OCI-LY1 (cell line): ENCODE data around the gene ST3GAL3.

ENCODE experiments used
- H2AFZ ChIP-seq: fragments of 200-600 bp; sonication (generic), shearing (Covaris generic); 2 replicates; pipeline ENCODE4 v1.6.0; 2014; ENCODE audit warnings: antibody characterized with exemption, mild to moderate bottlenecking, low read length
- H3F3A ChIP-seq: fragments of 200-600 bp; sonication (generic), shearing (Covaris generic); 2 replicates; pipeline ENCODE4 v1.6.0; 2014; ENCODE audit warnings: mild to moderate bottlenecking, antibody characterized with exemption, low read length, moderate library complexity; ENCODE audit not compliant: insufficient read depth
- H3K27ac ChIP-seq: fragments of 200-600 bp; sonication (generic); 2 replicates; pipeline ENCODE4 v1.5.1; 2014; ENCODE audit warnings: low read length, mixed run types, mild to moderate bottlenecking, low read depth; ENCODE audit not compliant: poor library complexity, severe bottlenecking
- H3K27me3 ChIP-seq: fragments of 200-600 bp; sonication (generic); 2 replicates; pipeline ENCODE4 v1.6.0; 2014; ENCODE audit warnings: antibody characterized with exemption, mild to moderate bottlenecking, low read length, moderate library complexity; ENCODE audit not compliant: insufficient read depth
- H3K36me3 ChIP-seq: fragments of 200-600 bp; sonication (generic); 2 replicates; pipeline ENCODE4 v1.6.1; 2014; ENCODE audit warnings: mild to moderate bottlenecking, antibody characterized with exemption, low read length, moderate library complexity, mixed read lengths; ENCODE audit not compliant: insufficient read depth
- H3K4me1 ChIP-seq: fragments of 200-600 bp; sonication (generic); 2 replicates; pipeline ENCODE4 v1.5.1; 2014; ENCODE audit warnings: mild to moderate bottlenecking, low read length, moderate library complexity; ENCODE audit not compliant: insufficient read depth, severe bottlenecking
- H3K4me2 ChIP-seq: fragments of 200-600 bp; sonication (generic), shearing (Covaris generic); 2 replicates; pipeline ENCODE4 v1.6.1; 2014; ENCODE audit warnings: low read length
- H3K4me3 ChIP-seq: fragments of 200-600 bp; sonication (generic); 2 replicates; pipeline ENCODE4 v1.5.1; 2014; ENCODE audit warnings: low read length, low read depth, mild to moderate bottlenecking, mixed read lengths; ENCODE audit not compliant: poor library complexity, severe bottlenecking
- H3K79me2 ChIP-seq: fragments of 200-600 bp; shearing (Covaris generic); 2 replicates; pipeline ENCODE4 v1.6.1; 2016; ENCODE audit warnings: mixed run types, low read length, mixed read lengths; ENCODE audit not compliant: insufficient read depth
- H3K9ac ChIP-seq: fragments of 200-600 bp; sonication (generic), shearing (Covaris generic); 2 replicates; pipeline ENCODE4 v1.6.1; 2014; ENCODE audit warnings: mild to moderate bottlenecking, low read length, mixed read lengths
- H3K9me2 ChIP-seq: fragments of 200-600 bp; sonication (generic), shearing (Covaris generic); 2 replicates; pipeline ENCODE4 v1.6.1; 2014; ENCODE audit warnings: low read depth, mild to moderate bottlenecking, low read length, mixed read lengths
- H3K9me3 ChIP-seq: fragments of 200-600 bp; shearing (Covaris generic); 2 replicates; pipeline ENCODE4 v1.6.1; 2014; ENCODE audit warnings: low read length, mixed read lengths
- H4K20me1 ChIP-seq: fragments of 200-600 bp; sonication (generic), shearing (Covaris generic); 2 replicates; pipeline ENCODE4 v1.6.0; 2016; ENCODE audit warnings: mild to moderate bottlenecking, low read length; ENCODE audit not compliant: insufficient read depth
- EZH2 ChIP-seq: fragments of 200-600 bp; sonication (generic), shearing (Covaris generic); IDR thresholded peaks from 2 replicates; pipeline ENCODE4 v1.8.0; 2017; ENCODE audit warnings: borderline replicate concordance, mixed run types, mild to moderate bottlenecking, antibody characterized with exemption, low read length, moderate library complexity, mixed read lengths
- TF ChIP-seq, protein P1 (sequence below): fragments of 200-600 bp; sonication (generic), shearing (Covaris generic); IDR thresholded peaks from 2 replicates; pipeline ENCODE4 v1.5.1; 2017; ENCODE audit warnings: mild to moderate bottlenecking, antibody characterized with exemption, low read length, moderate library complexity, mixed read lengths

Gene ST3GAL3

GRCh38 chr1:43970911-43971310, 263.6 kb downstream of the ST3GAL3 start:
- Histone ChIP-seq H3K9me2 (no peaks in the 10 kb centered on the region), H3K4me3 (peak overlapping the region; percentile 89), H3K4me2 (peak overlapping the region; percentile 77), H3K36me3 (peaks cover 27% of the 10 kb centered on the region), H3K4me1 (peaks cover 25% of the 10 kb centered on the region), H3K9me3 (no peaks in the 10 kb centered on the region), H3K27me3 (no peaks in the 10 kb centered on the region), H2AFZ (no peak overlapping the region), H4K20me1 (no peaks in the 10 kb centered on the region), H3F3A (no peaks in the 10 kb centered on the region), H3K27ac (no peak overlapping the region), H3K9ac (peak overlapping the region; percentile 69; the same call in 1 of the 2 replicates), H3K79me2 (no peaks in the 10 kb centered on the region)
- TF ChIP-seq, protein P1, sequence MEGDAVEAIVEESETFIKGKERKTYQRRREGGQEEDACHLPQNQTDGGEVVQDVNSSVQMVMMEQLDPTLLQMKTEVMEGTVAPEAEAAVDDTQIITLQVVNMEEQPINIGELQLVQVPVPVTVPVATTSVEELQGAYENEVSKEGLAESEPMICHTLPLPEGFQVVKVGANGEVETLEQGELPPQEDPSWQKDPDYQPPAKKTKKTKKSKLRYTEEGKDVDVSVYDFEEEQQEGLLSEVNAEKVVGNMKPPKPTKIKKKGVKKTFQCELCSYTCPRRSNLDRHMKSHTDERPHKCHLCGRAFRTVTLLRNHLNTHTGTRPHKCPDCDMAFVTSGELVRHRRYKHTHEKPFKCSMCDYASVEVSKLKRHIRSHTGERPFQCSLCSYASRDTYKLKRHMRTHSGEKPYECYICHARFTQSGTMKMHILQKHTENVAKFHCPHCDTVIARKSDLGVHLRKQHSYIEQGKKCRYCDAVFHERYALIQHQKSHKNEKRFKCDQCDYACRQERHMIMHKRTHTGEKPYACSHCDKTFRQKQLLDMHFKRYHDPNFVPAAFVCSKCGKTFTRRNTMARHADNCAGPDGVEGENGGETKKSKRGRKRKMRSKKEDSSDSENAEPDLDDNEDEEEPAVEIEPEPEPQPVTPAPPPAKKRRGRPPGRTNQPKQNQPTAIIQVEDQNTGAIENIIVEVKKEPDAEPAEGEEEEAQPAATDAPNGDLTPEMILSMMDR: no peak
- no peak for TF ChIP-seq EZH2

DNA sequence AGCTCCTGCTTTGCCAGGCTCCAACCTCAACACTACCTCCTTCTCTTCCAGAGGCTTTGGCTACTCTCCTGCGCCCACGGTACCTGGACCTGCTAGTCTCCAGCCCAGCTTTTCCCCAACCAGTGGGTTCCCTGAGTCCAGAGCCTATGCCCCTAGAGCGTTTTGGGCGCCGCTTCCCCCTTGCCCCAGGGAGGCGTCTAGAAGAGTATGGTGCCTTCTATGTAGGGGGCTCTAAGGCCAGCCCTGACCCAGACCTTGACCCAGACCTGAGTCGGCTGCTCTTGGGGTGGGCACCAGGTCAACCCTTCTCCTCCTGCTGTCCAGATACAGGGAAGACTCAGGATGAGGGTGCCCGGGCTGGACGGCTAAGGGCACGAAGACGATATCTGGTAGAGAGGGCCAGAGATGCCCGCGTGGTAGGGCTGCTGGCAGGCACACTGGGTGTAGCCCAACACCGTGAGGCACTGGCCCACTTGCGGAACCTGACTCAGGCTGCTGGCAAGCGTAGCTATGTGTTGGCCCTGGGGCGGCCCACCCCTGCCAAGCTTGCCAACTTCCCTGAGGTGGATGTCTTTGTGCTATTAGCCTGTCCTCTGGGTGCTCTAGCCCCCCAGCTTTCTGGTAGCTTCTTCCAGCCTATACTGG, 264.1 kb downstream of the ST3GAL3 start:
- Histone ChIP-seq H3K36me3 (peaks cover 32% of the 10 kb centered on the region), H3K9me3 (no peaks in the 10 kb centered on the region), H3K4me3 (no peak overlapping the region), H3K9me2 (no peaks in the 10 kb centered on the region), H3K79me2 (no peaks in the 10 kb centered on the region), H3K4me1 (peaks cover 31% of the 10 kb centered on the region), H3F3A (no peaks in the 10 kb centered on the region), H3K4me2 (no peak overlapping the region; the same call in 1 of the 2 replicates), H2AFZ (no peak overlapping the region), H4K20me1 (no peaks in the 10 kb centered on the region), H3K27ac (no peak overlapping the region), H3K27me3 (no peaks in the 10 kb centered on the region), H3K9ac (no peak overlapping the region)
- TF ChIP-seq EZH2: no peak
- TF ChIP-seq, protein P1: no peak

DNA sequence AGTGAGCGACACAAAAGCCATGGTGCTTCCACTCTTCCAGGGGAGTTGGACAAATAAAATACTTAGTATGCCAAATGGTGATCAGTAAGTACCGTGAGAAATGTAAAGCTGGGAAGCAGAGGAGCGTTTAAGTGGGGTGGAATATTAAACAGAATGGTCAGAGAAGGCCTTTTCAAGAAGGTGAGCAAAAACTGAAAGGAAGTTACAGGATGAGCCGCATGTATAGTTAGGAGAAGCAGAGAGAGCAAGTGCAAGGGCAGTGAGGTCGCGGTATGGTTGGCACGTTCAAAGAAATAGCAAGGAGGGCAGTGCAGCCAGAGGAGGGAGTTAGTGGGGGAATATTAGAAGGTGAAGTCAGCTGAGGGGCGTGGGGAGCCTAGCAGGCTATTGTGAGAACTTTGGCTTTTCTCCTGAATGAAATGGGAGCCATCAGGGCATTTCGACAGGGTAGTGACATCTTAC, 266.7 kb downstream of the ST3GAL3 start:
- Histone ChIP-seq H3K79me2 (no peaks in the 10 kb centered on the region), H3K9ac (peak overlapping the region; percentile 95), H3K9me3 (no peaks in the 10 kb centered on the region), H3K4me2 (peak overlapping the region; percentile 91), H3K27me3 (no peaks in the 10 kb centered on the region), H2AFZ (no peak overlapping the region), H3K36me3 (peaks cover 51% of the 10 kb centered on the region), H4K20me1 (no peaks in the 10 kb centered on the region), H3F3A (peaks cover 4% of the 10 kb centered on the region; the same call in 1 of the 2 replicates), H3K4me3 (peak overlapping the region; percentile 95), H3K9me2 (no peaks in the 10 kb centered on the region), H3K4me1 (peaks cover 47% of the 10 kb centered on the region), H3K27ac (peak overlapping the region; percentile 60)
- TF ChIP-seq EZH2: no peak
- TF ChIP-seq, protein P1: no peak
